HG03097 (cell line): ENCODE data around the gene CAB39L.

ENCODE experiments used
- ATAC-seq: cut with Tn5 transposase; IDR thresholded peaks from one replicate; pipeline ENCODE4 v1.9.1; 2021; ENCODE audit not compliant: unreplicated experiment, low FRiP score

Gene CAB39L

DNA sequence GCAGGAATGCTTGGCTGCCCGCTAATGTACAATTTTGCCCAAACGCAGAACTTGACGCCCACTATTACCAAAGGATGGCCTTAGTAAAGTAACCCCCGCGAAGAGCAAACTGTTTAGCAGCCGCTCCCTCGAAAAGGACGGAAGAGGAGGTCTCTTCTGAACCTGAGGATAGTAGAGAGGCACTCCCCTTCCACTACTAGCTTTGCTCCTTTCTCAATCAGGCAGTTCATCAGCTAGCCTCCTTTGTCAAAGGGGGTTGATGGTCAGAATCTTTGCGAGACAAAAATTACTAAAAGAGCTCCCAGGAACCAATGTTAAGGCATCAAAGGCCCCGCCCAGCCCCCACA is 534 bp downstream of the CAB39L start:
- no peak for ATAC-seq

DNA sequence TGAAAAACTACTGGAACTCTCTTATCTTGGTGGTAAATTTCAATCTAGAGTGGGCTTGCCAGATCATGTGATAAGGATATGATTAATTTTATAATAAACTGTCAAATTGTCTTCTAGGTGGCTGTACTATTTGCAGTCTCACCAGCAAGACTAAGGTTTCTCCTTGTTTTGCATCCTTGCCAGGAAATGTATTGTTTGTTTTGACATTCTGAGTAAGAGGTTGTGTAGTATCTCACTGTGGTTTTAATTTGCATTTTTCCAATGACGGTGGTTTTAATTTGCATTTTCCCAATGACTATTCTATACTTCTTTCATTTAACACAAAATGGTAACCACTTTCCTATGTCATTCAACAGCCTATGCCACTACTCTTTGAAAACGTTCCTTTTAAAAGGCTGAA is 2.0 kb downstream of the CAB39L start:
- no peak for ATAC-seq

DNA sequence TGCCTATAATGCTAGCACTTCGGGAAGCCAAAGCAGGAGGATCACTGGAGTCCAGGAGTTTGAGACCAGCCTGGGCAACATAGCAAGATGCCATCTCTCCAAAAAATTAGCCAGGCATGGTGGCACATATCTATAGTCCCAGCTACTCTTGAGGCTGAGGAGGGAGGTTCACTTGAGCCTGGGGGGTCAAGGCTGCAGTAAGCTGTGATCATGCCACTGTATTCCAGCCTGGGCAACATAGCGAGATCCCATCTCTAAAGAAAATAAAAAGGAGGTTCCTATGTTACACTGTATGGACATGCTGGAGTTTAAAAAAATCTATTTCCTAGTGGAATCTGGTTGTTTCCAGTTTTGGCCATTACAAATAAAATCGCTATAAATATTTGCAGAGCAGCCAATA is 2.6 kb downstream of the CAB39L start:
- no peak for ATAC-seq

DNA sequence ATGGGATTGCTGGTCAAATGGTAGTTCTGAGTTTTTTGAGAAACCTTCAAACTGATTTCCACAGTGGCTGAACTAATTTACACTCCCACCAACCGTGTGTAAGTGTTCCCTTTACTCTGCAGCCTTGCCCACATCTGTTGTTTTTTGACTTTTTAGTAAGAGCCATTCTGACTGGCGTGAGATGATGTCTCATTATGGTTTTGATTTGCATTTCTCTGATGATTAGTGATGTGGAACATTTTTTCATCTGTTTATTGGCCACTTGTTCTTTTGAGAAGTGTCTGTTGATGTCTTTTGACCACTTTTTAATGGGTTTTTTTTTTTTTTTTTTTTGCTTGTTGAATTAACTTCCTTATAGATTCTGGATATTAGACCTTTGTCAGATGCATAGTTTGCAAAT is 4.3 kb downstream of the CAB39L start:
- no peak for ATAC-seq

DNA sequence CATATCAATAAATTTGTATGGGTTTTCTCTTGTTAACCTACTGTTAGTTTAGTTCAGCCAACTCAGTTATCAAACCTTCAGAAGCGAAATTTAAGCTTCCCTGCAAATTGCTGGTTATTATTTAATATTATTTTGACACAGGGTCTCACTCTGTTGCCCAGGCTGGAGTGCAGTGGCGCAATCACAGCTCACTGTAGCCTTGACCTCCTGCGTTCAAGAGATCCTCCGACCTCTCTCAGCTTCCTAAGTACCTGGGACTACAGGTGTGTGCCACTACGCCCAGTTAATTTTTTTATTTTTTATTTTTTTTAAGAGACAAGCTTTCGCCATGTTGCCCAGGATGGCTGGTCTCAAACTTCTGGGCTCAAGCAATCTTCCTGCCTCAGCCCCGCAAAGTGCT is 6.2 kb downstream of the CAB39L start:
- no peak for ATAC-seq

DNA sequence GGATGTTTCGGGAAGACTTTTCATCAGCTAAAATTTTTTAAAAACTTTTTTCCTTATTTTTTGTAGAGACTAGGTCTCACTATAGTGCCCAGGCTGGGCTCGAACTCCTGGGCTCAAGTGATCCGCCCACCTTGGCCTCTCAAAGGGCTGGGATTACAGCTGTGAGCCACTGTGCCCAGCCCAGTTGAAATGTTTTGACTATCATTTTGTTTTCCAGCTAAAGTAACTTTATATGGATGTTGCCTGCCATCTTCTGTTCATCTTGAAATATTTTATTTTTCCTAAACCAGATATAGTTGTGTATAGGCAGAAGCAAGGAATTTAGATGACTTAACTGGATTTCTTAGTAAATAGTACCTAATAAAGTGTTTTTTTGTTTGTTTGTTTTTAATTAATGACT is 7.0 kb downstream of the CAB39L start:
- no peak for ATAC-seq

DNA sequence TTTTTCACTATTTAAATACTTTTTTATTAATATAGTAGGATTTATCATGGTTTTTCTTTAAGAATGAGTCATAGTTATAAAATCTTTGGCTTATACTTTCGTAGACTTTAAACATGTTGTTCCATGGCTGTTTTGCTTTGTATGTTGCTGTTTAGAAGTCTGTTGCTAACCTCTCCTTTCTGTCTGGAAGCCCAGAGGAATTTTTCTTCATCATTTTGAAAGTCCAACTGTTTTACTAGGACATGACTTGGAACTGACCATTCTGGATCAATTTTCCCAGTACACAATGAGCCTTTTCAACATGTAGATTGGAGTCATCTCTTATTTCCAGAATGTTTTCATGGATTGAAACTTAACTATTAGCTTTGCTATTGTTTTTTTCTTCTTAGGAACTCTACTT is 7.9 kb downstream of the CAB39L start:
- no peak for ATAC-seq

DNA sequence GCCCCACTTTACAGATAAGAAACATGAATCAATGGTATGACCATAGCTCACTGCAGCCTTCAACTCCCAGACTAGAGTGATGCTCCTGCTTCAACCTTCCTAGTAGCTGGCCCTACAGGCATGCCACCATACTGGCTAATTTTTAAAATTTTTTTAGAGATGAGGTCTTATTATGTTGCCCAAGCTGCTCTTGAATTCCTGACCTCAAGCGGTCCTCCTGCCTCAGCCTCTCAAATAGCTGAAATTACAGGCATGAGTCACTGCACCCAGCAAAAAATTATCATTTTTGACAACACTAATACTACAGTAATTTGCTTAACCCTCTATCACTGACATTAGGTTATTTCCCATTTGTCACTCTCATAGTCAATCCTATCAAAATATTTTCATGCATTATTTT is 14.7 kb downstream of the CAB39L start:
- no peak for ATAC-seq

DNA sequence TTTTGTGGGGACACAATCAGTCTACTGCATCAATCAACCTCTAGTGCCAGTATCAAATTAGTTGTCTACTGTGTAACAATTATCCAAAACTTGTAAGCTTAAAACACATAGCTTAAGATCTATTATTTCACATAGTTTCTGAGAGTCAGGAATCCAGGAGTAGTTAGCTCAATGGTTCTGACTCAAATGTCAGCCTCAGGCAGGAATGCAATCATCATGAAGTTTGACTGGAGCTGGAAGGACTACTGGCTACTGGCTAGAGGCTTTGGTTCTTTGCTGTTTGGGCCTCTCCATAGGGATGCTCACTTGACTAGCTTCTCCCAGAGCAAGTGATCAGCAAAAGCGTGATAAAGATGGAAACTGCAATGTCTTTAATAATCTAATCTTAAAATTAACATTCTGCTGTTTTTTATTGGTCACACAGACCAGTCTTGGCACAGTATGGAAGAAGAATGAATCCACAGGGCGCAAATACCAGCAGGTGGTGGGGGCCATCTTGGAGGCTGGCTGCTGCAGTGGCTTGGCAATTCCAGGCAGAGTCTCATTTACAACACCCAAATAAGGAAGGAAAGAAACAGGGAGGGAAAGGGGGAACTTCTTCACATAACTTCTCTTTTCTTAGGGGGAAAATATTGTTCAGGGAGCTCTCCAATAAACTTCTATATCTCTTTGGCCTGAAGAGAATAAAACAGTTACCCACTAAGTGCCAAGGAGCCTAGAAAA is 15.7 kb downstream of the CAB39L start:
- ATAC-seq: no peak

DNA sequence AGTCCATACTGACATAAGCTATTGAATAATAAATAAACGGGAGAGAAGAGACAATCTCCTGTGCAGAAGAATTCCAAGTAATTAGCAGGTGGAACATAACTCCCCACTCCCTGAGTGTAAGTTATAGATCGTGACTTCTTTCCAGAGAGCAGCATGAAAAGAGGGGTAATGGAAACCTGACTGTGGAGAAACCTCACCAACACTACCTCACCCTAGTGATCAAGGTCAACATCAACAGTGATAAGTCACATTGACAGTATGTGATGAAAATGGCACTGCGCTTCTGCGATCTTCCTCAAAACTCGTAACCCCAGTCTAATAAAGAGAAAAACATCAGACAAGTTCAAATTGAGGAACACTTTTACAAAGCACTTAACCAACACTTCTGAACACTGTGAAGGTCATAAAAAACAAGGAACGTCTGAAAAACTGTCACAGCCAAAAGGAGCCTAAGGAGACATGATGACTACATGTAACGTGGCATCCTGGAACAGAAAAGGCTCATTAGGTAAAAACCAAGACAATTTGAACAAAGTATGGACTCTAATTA is 19.8 kb downstream of the CAB39L start:
- ATAC-seq: no peak

DNA sequence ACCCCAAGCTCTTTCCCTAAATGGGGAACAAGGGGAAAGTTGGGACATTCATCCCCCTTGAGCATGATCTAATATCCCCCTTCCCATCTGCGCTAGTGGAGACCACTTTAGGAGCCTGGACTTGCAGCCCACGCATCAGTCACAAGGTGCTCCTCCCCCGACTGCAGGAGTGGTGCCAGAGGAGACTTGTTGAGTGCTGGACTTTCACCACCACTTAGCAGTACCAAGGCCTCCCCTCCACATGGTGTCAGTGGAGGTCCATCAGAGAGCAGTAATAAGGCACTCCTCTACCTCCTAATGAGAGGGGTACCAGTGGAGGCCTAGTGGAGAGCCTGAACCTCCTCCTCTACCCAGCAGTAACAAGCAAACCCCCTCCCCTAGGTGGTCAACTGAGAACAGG is 22.5 kb downstream of the CAB39L start:
- ATAC-seq: peak; percentile 54

DNA sequence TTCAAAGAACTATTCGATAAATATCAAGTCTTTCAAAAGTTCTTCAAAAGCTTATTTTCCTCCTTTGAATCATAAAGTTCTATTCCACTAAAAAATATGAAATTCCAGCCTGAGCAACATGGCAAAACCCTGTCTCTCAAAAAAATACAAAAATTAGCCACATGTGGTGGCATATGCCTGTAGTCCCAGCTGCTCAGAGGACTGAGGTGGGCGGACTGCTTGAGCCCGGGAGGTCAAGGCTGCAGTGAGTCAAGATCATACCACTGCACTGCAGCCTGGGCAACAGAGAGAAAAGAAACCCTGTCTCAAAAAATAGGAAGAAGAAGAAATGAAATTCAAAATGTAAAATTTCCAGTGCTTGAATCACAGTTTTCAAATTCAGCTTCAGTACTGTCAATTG is 24.6 kb downstream of the CAB39L start:
- no peak for ATAC-seq

DNA sequence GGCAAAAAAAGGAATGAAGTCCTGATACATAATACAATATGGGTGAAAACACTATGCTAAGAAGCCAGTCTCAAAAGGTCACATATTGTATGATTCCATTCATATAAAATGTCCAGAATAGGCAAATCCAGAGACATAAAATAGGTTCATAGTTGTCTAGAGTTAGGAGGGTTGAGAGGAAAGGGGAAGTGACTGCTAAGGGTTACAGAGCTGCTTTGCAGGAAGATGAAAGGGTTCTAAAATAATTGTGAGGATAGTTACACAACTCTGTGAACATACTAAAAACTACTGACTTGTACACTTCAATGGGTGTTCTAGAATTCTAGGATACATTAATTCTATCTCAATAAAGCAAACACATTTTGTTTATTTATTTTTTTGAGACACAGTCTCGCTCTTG is 25.7 kb downstream of the CAB39L start:
- ATAC-seq: no peak

DNA sequence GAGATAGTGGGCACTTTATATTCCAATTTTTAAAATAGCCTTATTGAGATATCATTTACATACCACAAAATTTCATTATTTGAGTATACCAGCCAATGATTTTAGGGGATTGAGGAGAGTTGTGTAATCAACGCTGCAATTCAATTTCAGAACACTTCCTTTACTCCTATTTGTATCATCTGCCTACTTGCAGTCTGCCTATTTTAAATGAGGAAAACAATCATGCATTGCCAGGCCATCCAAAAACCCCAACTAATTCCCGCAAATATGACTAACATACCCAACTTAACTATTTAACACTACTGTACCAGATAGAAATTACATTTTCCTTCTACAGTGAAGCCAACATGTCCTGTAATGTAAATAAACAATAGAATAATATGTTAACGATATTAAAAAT is 26.7 kb downstream of the CAB39L start:
- ATAC-seq: no peak

DNA sequence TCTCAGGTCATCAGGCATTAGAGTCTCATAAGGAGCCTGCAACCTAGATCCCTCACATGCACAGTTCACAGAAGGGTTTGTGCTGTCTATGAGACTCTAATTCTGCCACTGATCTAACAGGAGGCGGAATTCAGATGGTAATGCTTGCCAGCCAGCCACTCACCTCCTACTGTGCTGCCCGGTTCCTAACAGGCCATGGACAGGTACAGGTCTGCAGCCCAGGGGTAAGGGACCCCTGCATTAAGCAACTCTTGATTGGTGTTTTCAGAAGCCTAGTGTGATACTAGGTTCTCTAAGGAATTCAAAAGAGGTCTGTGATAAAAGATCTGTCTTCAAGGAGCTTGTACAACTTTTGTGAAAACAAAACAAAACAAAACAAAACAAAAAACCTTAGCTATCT is 31.1 kb downstream of the CAB39L start:
- no peak for ATAC-seq

DNA sequence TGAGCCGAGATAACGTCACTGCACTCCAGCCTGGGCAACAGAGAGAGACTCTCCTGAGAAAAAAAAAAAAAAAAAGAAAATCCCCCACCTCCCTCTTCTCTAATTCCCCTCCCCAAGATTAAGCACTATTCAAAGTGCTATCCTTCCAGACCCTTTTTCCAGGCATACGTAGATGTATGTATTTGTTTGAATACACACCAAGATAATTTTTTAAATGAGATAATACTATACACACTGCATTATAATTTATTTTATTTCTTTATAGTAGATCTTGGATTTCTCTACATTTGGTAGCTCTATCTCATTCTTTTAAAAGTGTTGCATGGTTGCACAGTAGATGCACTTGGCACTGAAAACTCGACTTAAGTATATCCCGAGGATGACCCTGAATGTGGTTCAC is 32.5 kb downstream of the CAB39L start:
- ATAC-seq: no peak

DNA sequence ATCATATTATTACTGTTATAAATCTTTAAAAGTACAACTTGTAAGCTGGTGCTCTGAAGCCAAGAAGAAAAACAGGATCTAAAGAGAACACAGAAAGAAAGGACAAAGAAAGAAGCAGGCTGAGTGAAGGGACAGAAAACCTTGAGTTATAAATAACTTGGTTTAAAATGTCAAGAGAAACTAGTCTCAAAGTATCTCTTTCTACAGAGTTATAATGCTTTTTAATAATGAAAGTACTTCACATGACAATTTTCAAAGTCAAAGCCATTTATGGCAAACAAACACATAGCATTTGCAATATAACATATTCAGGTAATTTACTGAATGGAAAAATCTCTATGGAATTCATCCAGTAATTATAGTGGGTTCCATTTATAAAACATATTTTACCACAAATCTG is 33.4 kb downstream of the CAB39L start:
- no peak for ATAC-seq

DNA sequence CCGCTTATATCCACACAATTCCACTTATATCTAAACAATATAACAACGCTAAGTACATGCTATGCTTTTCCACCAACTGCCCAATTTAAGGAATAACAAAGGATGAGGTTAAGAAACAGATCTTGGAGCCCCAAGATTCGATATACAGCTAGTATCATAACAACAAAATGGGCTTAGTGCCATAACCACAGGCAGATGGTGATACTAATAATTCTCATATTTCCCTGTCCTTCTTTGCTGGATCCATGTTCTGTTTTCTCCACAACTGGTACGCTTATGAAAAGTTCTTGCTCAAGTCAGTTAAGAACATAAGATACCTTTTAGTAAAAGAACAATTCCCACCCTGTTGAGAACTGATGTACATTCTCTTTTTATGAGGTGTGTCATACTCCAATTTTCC is 33.9 kb downstream of the CAB39L start:
- ATAC-seq: no peak

DNA sequence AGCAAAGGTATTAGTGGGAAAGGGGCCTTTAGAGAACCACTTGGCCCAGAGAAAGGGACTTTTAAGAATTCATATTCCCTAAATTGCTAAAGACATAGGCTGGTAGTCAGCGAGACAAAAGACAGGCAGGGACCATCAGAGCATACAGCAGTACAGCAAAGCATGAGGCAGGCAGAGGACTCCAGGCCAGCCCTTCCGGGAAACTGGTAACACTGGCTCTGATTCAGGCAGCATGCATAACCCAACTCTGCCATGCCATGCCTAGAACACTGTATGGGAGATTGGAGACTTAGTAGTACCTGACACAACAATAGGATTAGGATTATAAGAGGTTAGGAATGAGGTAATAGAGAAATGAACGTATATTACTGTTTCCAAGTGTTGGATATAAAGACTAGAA is 34.9 kb downstream of the CAB39L start:
- ATAC-seq: no peak

DNA sequence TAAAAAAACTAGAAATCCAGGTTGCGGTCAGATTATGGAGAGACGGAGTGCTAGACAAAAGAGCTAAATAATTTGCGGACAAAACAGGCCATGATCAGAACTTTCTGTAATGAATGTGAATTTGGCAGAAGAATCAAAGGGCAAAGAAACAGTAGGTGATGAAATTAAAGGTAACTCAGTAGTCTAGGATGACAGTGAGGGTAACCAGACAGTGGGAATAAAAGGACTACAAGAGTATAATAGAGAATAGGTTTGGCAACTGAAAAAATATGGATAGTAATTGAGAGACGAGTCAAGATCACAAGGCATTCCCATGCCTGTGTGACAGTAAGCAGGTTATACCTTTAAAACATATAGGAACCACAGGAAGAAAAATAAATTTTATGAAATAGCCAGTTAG is 35.9 kb downstream of the CAB39L start:
- ATAC-seq: no peak

DNA sequence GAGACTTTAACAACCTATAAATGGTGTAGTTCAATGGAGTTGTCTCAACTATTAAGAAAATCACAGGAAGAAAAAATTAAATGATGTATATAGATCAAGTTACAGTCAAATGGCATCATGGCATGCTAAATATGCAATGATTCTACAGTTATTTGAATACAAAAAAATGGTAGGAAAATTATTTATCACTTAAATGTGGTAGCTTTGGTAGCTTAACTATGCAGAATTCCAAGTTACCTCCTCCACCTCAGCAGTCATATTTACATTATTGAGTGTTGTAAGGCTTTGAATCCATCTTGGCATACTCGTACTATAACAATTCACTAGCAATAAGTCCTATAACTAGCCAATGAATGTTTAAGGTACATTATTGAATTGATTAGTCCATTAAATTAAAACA is 36.8 kb downstream of the CAB39L start:
- no peak for ATAC-seq

DNA sequence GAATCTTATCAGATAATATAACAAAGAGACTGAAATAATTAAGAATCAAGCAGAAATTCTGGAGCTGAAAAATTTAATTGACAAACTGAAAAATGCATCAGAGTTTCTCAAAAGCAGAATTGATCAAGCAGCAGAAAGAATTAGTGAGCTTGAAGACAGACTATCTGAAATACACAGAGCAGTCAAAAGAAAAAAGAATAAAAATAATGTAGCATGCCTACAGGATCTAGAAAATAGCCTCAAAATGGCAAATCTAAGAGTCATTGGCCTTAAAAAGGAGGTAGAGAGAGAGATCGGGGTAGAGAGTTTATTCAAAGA is 39.2 kb downstream of the CAB39L start:
- ATAC-seq: no peak
